HCT116 (cell line): ENCODE results near the gene SC5D.

ENCODE experiments used
- FOSL1 ChIP-seq: IDR thresholded peaks from 2 replicates; pipeline ENCODE4 v1.6.1; 2012; ENCODE audit warnings: low read depth
- REST ChIP-seq: IDR thresholded peaks from 2 replicates; pipeline ENCODE4 v1.6.1; 2012; ENCODE audit warnings: low read depth
- TF ChIP-seq, protein P1 (sequence below): IDR thresholded peaks from 2 replicates; pipeline ENCODE4 v1.6.1; 2012

DNA sequence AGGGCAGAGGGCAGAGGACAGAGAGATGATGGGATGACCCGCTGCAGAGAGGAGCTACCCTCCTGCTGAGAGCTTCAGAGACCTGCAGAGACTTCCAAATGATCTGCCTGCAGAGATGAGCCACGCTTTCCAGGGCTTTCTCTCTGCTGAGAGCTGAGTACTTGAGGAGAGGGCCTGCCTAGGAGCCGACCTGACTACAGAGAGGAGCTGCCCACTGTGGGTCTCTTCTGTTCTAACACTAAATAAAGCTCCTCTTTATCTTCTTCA, 45.9 kb upstream of the SC5D start:
- TF ChIP-seq, protein P1, sequence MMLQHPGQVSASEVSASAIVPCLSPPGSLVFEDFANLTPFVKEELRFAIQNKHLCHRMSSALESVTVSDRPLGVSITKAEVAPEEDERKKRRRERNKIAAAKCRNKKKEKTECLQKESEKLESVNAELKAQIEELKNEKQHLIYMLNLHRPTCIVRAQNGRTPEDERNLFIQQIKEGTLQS = no peak
- TF ChIP-seq REST (no peak), FOSL1 (no peak)
